ENCODE data around the gene KCNN3.
"Not testable (repeated sequence)": the region's sequence is repeated elsewhere in the genome, so short reads cannot be mapped to it uniquely, and the experiment has no call there.

Gene KCNN3

DNA sequence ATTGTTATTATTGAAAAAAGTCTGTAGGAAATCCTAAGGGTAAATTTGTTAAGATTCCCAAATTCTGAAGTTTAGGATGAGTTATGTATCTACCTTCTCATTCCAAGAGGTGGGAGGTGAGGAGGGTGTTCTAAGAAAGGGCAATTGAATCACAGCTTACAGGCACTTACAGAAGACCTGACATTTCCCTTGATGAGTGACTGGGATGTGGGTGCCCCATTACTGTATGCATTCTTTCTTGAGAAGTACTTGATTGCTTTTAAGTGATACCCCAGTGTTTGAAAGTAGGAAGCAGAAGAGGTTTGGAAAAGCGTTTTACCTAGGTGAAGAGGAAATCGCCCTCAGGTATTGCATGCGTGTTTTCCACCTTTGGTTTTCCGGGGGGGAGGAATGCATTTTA is 175.1 kb downstream of the KCNN3 start:
- no peak for DNase-seq

DNA sequence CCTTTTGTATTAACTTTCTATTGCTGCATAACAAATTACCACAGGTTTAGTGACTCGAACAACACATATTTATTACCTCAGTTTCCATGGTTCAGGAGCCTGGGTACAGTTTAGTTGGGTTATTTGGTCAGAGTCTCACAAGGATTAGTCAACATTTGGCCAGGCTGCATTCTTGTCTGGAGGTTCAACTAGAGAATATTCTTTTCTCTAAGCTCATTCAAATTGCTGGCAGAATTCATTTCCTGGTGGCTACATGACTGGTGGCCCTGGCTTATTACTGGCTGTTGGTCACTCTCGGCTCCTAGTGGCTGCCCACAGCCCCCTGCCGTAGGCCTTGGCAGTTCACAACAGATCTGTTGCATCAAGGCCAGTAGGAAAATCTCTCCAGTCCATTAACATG is 181.0 kb downstream of the KCNN3 start:
- no peak for DNase-seq

DNA sequence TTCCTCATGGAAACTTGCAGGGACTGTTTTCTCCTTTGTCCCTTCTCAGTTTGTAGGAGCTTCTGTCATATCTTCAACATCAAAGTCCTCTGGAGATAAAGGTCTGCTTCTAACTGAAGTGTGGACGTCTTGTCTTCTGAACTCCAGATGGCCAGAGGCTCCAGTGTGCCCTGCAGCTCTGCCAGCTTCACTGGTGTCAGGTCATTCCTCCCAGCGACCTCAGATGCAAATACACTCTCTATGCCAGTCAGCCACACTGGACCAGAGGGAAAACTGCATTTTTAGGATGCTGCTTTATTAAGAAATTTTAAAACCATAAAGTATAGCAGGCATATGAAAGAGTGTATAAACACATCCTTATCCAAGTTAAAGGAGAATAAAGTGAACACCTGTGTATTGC is 183.6 kb downstream of the KCNN3 start:
- no peak for DNase-seq

GRCh38 chr1:154683820-154684219 is 186.3 kb downstream of the KCNN3 start:
- DNase-seq = no peak

DNA sequence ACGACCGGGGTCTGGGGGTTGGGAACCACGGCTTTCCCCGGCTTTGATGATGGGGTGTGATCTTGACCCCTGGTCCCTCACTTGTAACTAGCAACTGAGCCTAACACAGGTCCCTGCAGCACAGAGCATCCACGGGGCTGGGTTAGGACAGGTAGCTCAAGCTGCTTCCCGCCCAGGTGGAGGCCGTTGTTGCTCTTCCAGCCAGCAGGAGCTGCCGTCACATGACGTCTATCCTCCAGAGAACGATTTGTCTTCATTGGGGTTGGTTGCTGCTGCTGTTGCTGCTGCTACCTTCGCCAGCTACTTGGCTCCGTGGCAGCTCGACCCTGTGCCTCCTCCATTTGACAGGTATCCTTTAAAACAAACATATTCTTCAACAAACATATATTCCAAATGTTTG is 187.8 kb downstream of the KCNN3 start:
- DNase-seq = no peak

- not testable (repeated sequence) for DNase-seq
These were observed 192.2 kb downstream of the KCNN3 start for GRCh38 chr1:154677844-154678243.

DNA sequence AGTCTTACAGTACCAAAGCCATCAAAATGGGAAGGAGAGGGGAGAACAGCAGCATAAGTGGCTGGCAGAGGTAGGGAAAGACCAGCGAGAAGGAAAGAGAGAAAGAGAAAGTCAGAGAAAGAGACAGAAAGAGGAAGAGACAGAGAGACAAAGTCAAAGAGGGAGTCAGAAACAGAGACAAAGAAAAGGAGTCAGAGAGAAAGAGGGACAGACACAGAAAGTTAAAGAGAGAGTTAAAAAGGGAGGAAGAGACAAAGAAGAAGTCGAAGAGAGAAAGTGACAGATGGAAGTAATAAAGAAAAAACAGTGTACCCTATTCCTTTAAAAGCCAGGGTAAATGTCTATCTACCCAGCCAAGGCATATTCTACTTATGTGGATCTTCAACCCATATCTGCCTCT is 193.2 kb downstream of the KCNN3 start:
- DNase-seq = not testable (repeated sequence)

- not testable (repeated sequence) for DNase-seq
These were observed 195.6 kb downstream of the KCNN3 start for GRCh38 chr1:154674456-154674855.

DNA sequence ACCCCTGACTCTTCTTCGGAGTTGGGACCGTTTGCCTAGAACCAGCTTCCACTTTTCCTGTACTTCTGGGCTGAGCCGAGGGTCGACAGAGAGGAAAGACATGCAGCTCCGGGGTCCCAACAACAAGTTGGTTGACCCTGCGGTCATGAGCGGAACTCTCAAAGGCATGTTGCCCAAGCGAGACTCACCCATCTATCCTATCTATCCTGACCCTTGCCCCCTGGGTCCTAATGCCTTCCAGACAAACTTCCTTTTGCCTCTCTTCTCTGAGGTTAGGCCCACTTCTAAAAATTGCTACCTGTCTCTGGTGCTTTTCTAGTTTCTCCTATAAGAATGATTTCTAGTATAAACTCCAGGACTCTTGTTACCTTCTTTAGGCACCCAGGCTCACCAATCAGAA is 197.8 kb downstream of the KCNN3 start:
- not testable (repeated sequence) for DNase-seq

- peak; percentile 42 for DNase-seq
These were observed 198.7 kb downstream of the KCNN3 start for GRCh38 chr1:154671412-154671811.

- not testable (repeated sequence) for DNase-seq
These were observed 199.5 kb downstream of the KCNN3 start for GRCh38 chr1:154670310-154671270.

DNA sequence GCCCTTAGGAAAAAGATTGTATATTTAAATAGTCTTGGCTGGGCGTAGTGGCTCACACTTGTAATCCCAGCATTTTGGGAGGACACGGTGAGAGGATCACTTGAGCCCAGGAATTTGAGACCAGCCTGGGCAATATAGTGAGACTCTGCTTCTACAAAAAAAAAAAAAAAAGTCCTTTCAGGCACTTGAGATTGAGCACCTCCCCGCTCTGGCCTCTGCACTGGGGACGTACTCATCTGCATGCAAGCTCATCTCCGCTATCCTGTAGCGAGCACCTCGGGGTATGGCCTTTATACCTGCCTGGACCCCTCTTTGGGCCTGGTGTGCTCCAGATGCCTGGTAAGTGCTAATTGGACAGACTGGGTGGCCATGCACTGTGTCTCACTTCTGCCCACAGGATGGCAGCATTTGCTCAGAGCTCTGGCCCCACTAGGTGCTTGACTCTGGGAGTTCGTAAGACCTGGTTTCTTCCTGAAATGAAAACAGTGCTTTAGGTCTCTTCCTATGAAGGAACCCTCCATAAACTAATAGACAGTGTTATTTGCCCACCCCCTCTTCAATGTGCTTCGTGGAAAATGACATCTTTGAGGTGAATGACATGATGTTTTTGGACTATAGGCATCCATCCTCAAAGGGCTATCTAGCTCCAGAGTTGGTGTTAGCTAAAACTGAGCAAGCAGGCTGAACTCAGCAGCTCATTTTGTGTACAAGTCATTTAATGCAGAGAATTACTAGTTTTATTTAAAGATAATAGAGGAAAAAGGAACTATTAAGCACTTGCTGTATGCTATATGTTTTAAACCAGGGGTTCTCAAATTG is 200.4 kb downstream of the KCNN3 start:
- peak; percentile 83 for DNase-seq

- no peak for DNase-seq
These were observed 203.9 kb downstream of the KCNN3 start for GRCh38 chr1:154666051-154666790.

DNA sequence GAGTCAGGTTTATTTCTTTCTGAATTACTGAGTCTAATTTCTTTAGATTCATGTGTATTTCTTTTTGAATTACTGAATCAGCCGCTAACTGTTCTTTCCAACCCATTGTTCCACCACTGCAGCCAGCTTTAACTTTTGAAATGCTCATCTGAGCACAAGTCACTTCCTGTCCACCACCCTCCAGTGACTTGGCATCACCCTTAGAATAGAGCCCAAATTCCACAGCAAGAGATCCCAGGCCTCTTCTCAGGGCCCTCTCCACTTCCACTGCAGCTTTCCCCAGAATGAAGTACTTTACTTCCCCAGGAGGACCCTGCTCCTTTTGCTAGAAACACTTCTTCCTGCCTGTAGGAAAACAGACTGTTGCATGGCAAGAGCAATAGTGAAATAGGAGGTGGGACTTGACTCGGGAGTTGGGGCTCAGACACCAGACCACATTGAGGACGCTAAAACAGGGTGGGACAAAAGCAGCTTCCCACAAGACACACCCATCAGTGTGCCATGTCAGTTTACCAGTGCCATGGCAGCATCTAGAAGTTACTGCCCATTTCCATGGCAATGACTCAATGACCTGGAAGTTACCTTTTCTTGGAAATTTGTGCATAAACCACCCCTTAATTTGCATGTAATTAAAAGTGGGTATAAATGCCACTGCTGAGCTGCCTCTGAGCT is 205.6 kb downstream of the KCNN3 start:
- DNase-seq = no peak

DNA sequence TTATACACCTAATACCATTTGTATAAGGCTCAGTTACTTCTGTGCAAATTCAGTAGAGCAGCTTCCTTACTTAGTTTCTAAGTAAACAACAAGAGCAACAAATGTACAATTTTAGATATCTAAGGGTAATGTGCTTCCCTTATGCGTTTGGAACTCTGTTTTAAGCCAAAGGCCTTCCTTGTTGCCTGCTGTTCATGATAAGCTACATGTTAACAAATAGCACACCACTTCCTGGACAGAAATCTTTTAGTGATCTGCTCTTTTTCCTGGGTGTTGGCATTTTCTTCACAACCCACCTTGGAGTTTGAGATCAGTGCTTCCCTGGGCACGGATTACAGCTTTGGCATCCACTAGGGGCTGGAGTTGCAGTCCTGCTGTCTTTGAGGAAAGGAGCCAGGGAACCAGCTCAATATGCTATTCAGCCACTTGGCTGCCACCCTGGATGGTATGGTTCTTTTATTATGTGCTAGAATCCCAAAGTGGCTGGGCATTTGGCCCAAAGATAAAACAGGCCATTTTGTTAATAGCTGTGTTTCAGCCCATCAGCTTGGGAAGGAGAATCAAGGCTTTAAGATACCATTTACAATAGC is 206.5 kb downstream of the KCNN3 start:
- no peak for DNase-seq

DNA sequence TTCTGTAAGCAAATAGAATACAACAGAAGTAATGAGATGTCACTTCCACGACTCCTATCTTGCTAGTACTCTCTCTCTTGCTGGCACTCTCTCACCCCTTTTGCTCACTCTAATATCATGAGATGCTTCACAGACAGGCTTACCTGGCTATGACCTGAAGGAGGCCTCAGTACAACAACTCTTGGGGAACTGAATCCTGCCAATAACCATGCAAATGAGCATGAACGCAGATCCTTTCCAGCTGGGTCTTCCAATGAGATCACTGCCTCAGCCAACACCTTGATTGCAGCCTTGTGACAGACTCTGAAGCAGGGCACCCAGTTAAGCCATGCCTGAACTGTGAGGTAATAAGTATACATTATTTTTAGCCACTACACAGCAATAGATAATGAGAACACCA is 209.0 kb downstream of the KCNN3 start:
- DNase-seq = no peak

DNA sequence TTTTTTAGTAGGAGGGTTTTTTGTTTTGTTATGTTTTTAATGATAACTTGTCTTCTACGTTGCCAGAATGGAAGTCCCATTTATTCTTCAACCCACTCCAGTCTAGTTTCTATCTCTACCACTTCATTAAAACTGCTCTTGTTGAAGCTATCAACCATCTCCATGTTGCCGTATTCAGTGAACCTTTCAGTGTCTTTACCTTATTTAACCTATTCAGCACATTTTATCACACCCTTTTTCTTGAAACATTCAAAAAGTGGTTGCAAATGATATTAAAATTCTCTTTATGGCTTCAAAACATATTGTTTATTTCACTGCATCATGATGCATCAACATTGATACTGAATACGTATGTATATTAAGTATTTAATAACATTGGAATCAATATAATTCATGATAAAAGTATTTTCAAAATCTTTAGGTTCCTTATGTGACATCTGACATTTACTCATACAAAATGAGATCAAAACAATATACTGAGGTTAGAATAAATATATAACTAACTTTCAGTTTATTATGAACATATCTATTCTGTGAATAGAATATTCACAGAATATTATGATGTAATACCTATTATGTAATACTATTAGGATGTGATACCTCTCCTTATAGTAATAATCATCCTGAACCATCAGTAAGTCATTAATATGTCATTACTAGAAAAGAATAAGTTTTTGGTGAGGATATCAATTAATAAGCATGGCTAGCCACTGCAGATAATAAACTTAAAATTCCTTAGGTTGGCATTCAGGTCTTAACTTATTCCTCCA is 210.1 kb downstream of the KCNN3 start:
- no peak for DNase-seq

GRCh38 chr1:154657556-154657955 is 212.5 kb downstream of the KCNN3 start:
- no peak for DNase-seq

DNA sequence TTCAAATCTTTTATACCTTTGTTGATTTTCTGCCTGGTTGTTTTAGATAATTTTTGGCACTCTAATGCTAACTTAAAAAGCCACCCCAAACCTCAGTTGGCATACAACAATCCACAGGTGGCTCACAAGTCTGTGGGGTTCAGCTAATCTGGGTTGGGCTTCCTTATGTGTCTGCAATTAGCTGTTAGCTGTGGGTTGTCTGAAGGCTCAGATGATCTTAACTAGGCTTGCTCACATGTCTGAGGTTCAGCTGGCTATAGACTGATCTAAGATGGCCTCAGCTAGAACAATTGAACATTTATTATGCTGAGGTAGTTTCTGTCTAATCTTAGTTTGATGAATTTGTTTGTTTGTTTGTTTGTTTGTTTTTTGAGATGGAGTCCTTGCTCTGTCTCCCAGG is 217.2 kb downstream of the KCNN3 start:
- DNase-seq = no peak
